ENCODE data around the gene DACT2.

- TF ChIP-seq CTCF (IDR thresholded peaks at IDR 0.05; ENCODE audit: low read depth, low read length, missing input control): no peak
- peak in 1 of 2 donors; percentile 32 for TF ChIP-seq RXRA (IDR thresholded peaks at IDR 0.05)
- TF ChIP-seq GABPA (IDR thresholded peaks at IDR 0.05 in 1 of 2, conservative IDR thresholded peaks at IDR 0.05 in 1 of 2): no peak
- TF ChIP-seq REST (IDR thresholded peaks at IDR 0.05): no peak
- no peak for TF ChIP-seq EGR1 (IDR thresholded peaks at IDR 0.05; ENCODE audit: low read depth in 2 of 2)
- no peak for TF ChIP-seq MAX (IDR thresholded peaks at IDR 0.05)
- no peak for TF ChIP-seq TAF1 (conservative IDR thresholded peaks at IDR 0.05)
- no peak for TF ChIP-seq NR2F2 (IDR thresholded peaks at IDR 0.05)
- no peak for TF ChIP-seq HNF4G (IDR thresholded peaks at IDR 0.05)
- TF ChIP-seq FOXA2 (IDR thresholded peaks at IDR 0.05): no peak
- no peak for TF ChIP-seq ATF3 (IDR thresholded peaks at IDR 0.05)
These were observed 53.5 kb downstream of the DACT2 start for GRCh38 chr6:168265827-168266815.

Measured in liver (tissue), 3 donors.